B cell (primary cell): Measurements from ENCODE around the gene MUC6. TPM values are rescaled to one million over a fixed set of nuclear protein-coding genes. Genes with fewer than 3 reads are reported as not detected.

Experiments used
- ATAC-seq: fragments of 200-7000 bp; cut with Tn5 transposase; one replicate; pipeline ENCODE4 v1.10.0; 2021; ENCODE audit warnings: low read depth, mild to moderate bottlenecking, moderate number of reproducible peaks, moderate library complexity
- CTCF ChIA-PET: fragments of 350-600 bp; sonication (Branson Sonifier 250); formaldehyde crosslinking; loops from one replicate; lab custom pipeline; 2021; ENCODE audit warnings: antibody characterized with exemption, inconsistent platforms; lab: Charles Lee
- POLR2A ChIA-PET: fragments of 350-600 bp; sonication (Branson Sonifier 250); formaldehyde crosslinking; loops from one replicate; lab custom pipeline; 2021; ENCODE audit warnings: antibody characterized with exemption; lab: Charles Lee
- DNase-seq: peaks from one replicate; pipeline ENCODE4 v3.0.0; 2013
- H2AFZ ChIP-seq: 2 replicates; pipeline ENCODE4 v1.6.1; 2012; ENCODE audit warnings: mild to moderate bottlenecking, low read depth, low read length; ENCODE audit not compliant: insufficient read depth, poor library complexity, severe bottlenecking
- H3K27ac ChIP-seq, 2 donors: 1 replicate in 1 of 2; 2 replicates in 1 of 2; pipeline ENCODE4 v1.5.1; 2012 to 2013; ENCODE audit warnings: low read length in 2 of 2, mild to moderate bottlenecking in 2 of 2, moderate library complexity in 1 of 2
- H3K27me3 ChIP-seq, 4 experiments: fragments of 200-600 bp in 1 of 4; sonication (generic) in 1 of 4; replicated peaks in 1 of 4; 1 replicate in 2 of 4; 2 replicates in 2 of 4; pipeline versions ENCODE4 v1.6.1 to v1.7.0; 2013 to 2016; ENCODE audit warnings: low read length in 3 of 4, mild to moderate bottlenecking in 2 of 4, mixed read lengths in 1 of 4, moderate library complexity in 1 of 4; ENCODE audit not compliant: insufficient read depth in 4 of 4, control insufficient read depth in 3 of 4; ENCODE audit errors: control extremely low read depth in 1 of 4
- H3K36me3 ChIP-seq, 2 experiments: replicated peaks in 1 of 2; 1 replicate in 1 of 2; 2 replicates in 1 of 2; pipeline versions ENCODE4 v1.6.1 to v1.7.1; 2013; ENCODE audit warnings: low read length in 1 of 2; ENCODE audit not compliant: insufficient read depth in 2 of 2, control insufficient read depth in 1 of 2; ENCODE audit errors: control extremely low read depth in 1 of 2, extremely low read depth in 1 of 2
- H3K4me1 ChIP-seq, 2 donors: fragments of 200-600 bp in 1 of 2; sonication (generic) in 1 of 2; 1 replicate in 1 of 2; 2 replicates in 1 of 2; pipeline versions ENCODE4 v1.5.1 to v1.6.1; 2013 to 2017; ENCODE audit warnings: low read length in 2 of 2; ENCODE audit not compliant: control insufficient read depth in 2 of 2, insufficient read depth in 2 of 2
- H3K4me2 ChIP-seq: replicated peaks from 2 replicates; pipeline ENCODE3; 2012; ENCODE audit warnings: mild to moderate bottlenecking, low read depth, low read length; ENCODE audit not compliant: poor library complexity, severe bottlenecking
- H3K4me3 ChIP-seq, 5 experiments: fragments of 200-600 bp in 1 of 5; sonication (generic) in 1 of 5; 1 replicate in 3 of 5; 2 replicates in 2 of 5; pipeline versions ENCODE4 v1.5.1 to v1.7.0; 2011 to 2016; ENCODE audit warnings: low read length in 4 of 5, mild to moderate bottlenecking in 4 of 5, low read depth in 2 of 5, control low read depth in 1 of 5, moderate library complexity in 1 of 5; ENCODE audit not compliant: insufficient read depth in 1 of 5; ENCODE audit errors: control extremely low read depth in 1 of 5, extremely low read depth in 1 of 5
- H3K79me2 ChIP-seq: fragments of 200-600 bp; sonication (generic); one replicate; pipeline ENCODE4 v1.6.0; 2016; ENCODE audit warnings: low read length; ENCODE audit not compliant: control insufficient read depth, insufficient read depth
- H3K9ac ChIP-seq: fragments of 200-600 bp; sonication (generic); 2 replicates; pipeline ENCODE4 v1.6.1; 2017; ENCODE audit warnings: mild to moderate bottlenecking, low read length, moderate library complexity
- H3K9me3 ChIP-seq, 3 donors: one replicate each; pipeline versions ENCODE4 v1.6.1 to v1.7.1; 2013; ENCODE audit warnings: low read length in 2 of 3; ENCODE audit not compliant: control insufficient read depth in 2 of 3, insufficient read depth in 1 of 3; ENCODE audit errors: control extremely low read depth in 1 of 3
- H4K20me1 ChIP-seq: 2 replicates; pipeline ENCODE4 v1.6.0; 2012; ENCODE audit warnings: mild to moderate bottlenecking, low read length; ENCODE audit not compliant: insufficient read depth, control insufficient read depth, poor library complexity, severe bottlenecking
- H3K27ac Mint-ChIP-seq: one replicate; pipeline ENCODE4 v1.8.0; 2021; ENCODE audit warnings: mixed read lengths
- H3K27me3 Mint-ChIP-seq: one replicate; pipeline ENCODE4 v1.8.0; 2021; ENCODE audit warnings: mixed read lengths
- H3K4me1 Mint-ChIP-seq: one replicate; pipeline ENCODE4 v1.8.0; 2021; ENCODE audit warnings: mixed read lengths
- H3K4me3 Mint-ChIP-seq: one replicate; pipeline ENCODE4 v1.8.0; 2021; ENCODE audit warnings: mixed read lengths
- H3K9me3 Mint-ChIP-seq: one replicate; pipeline ENCODE4 v1.8.0; 2022; ENCODE audit warnings: mixed read lengths; ENCODE audit not compliant: insufficient read depth
- CTCF ChIP-seq: fragments of 200-600 bp; IDR thresholded peaks from one replicate; pipeline ENCODE4 v1.8.0; 2022; ENCODE audit warnings: antibody characterized with exemption, mild to moderate bottlenecking
- EZH2 ChIP-seq: IDR thresholded peaks from 2 replicates; pipeline ENCODE4 v1.6.1; 2012; ENCODE audit warnings: borderline replicate concordance, low read depth, mild to moderate bottlenecking, moderate library complexity, low read length; ENCODE audit not compliant: insufficient read depth, poor library complexity, severe bottlenecking
- whole genome bisulfite sequencing: methylation state at CpG from one replicate; pipeline ENCODE4 v1.1.5; 2013; ENCODE audit warnings: missing lambda C conversion rate; ENCODE audit not compliant: insufficient coverage; 5-methylcytosine and 5-hydroxymethylcytosine counted together
- intact Hi-C: fragments of 100-400 bp; cut with micrococcal nuclease; formaldehyde crosslinking; loops from one replicate; pipeline ENCODE4 v1.10.0; 2022
- polyA plus RNA-seq: library from polyadenylated mRNA; depleted of rRNA; stranded (reverse); fragments of >200 nt; gene quantifications from 2 replicates; pipeline ENCODE4 v1.2.3, GENCODE V29; 2012
- total RNA-seq, 2 donors: library from RNA; stranded (reverse); fragments of 120-200 nt in 1 of 2; gene quantifications; 1 replicate in 1 of 2; 2 replicates in 1 of 2; pipeline versions ENCODE4 v1.2.3 to v1.2.4, GENCODE V29; 2013 to 2022

Gene MUC6
- total and polyA plus RNA-seq, 2 donors (not counting 1 experiment from before 2014, with no cell fraction given) = not detected

- H3K4me3 Mint-ChIP-seq = no peak overlapping the region
- no peaks in the 10 kb centered on the region for H3K79me2 ChIP-seq
- no peak for TF ChIP-seq CTCF
- TF ChIP-seq EZH2 = no peak
- H3K4me3 ChIP-seq = no peak overlapping the region
- H3K4me1 ChIP-seq = no peaks in the 10 kb centered on the region
- CTCF ChIA-PET = no interaction called here
- H3K36me3 ChIP-seq = no peaks in the 10 kb centered on the region
- no peak overlapping the region for H3K4me2 ChIP-seq
- H3K27ac Mint-ChIP-seq = no peak overlapping the region
- no peaks in the 10 kb centered on the region for H3K27me3 Mint-ChIP-seq
- H3K9ac ChIP-seq = no peak overlapping the region
- no peaks in the 10 kb centered on the region for H3K4me1 Mint-ChIP-seq
- WGBS = 79% methylated on average over 13 of the region's 13 CpGs
- H3K27ac ChIP-seq = no peak overlapping the region
- POLR2A ChIA-PET = no interaction called here
- no peaks in the 10 kb centered on the region for H3K9me3 ChIP-seq
- intact Hi-C loops = no loop called here
- ATAC-seq (no peak), DNase-seq (no peak)
- no peaks in the 10 kb centered on the region for H3K9me3 Mint-ChIP-seq
- no peaks in the 10 kb centered on the region for H4K20me1 ChIP-seq
- no peak overlapping the region for H2AFZ ChIP-seq
- H3K27me3 ChIP-seq = no peaks in the 10 kb centered on the region
Measured at GRCh38 chr11:1036931-1037330, 413 bp upstream of the MUC6 start.

- no peak overlapping the region for H3K4me3 ChIP-seq
- no peaks in the 10 kb centered on the region for H3K79me2 ChIP-seq
- TF ChIP-seq CTCF (no peak), EZH2 (no peak)
- Mint-ChIP-seq H3K9me3 (no peaks in the 10 kb centered on the region), H3K4me3 (no peak overlapping the region), H3K27me3 (no peaks in the 10 kb centered on the region), H3K4me1 (no peaks in the 10 kb centered on the region), H3K27ac (no peak overlapping the region)
- ChIA-PET CTCF (no interaction called here), POLR2A (no interaction called here)
- intact Hi-C loops = no loop called here
- no peaks in the 10 kb centered on the region for H3K27me3 ChIP-seq
- H3K4me1 ChIP-seq = no peaks in the 10 kb centered on the region
- ATAC-seq = no peak
- no peak for DNase-seq
- WGBS = 91% methylated on average over 26 of the region's 29 CpGs
- H4K20me1 ChIP-seq = no peaks in the 10 kb centered on the region
- H3K27ac ChIP-seq = no peak overlapping the region
- H2AFZ ChIP-seq = no peak overlapping the region
- no peaks in the 10 kb centered on the region for H3K9me3 ChIP-seq
- no peaks in the 10 kb centered on the region for H3K36me3 ChIP-seq
- H3K4me2 ChIP-seq = no peak overlapping the region
- H3K9ac ChIP-seq = no peak overlapping the region
Measured at GRCh38 chr11:1035577-1036283, 788 bp downstream of the MUC6 start.
